GM21619 (cell line): ENCODE measurements around the gene SAMD13.
A peak's percentile ranks its signal among the peaks of the same experiment; 100 is the strongest.
"Not testable (repeated sequence)": the region's sequence is repeated elsewhere in the genome, so short reads cannot be mapped to it uniquely, and the experiment has no call there.

Source experiments
- ATAC-seq: cut with Tn5 transposase; IDR thresholded peaks from one replicate; pipeline ENCODE4 v1.9.1; 2021; ENCODE audit not compliant: unreplicated experiment

The SAMD13 gene

DNA sequence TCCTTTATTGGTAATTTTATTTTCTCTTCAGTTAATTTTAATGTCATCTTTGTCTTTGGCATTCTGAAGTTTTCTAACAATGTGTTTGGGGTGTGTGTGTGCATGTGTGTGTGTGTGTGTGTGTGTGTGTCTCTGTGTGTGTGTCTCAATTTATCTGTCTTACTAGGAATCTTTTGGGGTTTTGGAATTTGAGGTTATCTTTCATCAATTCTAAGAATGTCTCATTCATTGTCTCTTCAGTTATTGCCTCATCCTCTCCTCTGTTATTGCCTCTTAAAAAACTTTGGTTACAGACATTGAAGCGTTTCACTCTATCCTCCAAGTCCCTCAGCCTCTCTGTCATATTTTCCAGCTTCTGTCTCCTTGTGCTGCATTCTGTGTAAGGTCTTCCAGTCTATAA lies 18.1 kb upstream of the SAMD13 start:
- no peak for ATAC-seq

DNA sequence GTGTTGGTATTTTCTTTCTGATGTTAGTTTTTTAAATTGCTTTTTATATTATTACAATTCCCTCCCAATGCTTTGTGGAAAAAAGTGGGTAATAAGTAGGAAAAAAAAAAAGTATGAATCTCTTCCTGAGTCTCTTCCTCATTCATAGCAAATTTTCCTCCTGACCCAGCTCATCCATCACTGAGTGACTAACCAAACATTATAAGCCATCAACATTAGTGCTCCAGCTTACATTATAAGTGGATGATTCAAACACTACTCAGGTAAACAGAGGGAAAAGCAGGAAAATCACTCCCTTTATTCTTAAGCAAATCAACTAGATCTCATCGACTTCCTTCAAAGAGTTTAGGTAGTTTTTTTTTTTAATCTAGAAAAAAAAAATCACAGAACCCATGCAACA lies 15.4 kb upstream of the SAMD13 start:
- no peak for ATAC-seq

DNA sequence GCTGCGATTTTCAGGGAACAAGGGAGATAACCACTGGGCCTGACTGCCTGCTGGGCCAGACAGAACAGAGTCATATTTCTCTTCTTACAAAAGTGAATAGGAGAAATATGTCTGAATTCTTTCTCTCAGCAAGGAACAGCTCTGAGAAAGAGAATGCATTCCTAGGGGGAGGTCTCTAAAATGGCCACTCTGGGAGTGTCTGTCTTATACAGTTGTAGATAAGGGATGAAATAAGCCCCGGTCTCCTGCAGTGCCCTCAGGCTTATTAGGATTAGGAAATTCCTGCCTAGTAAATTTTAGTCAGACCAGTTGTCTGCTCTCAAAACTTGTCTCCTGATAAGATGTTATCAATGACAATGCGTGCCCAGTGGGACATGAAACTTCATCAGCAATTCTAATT lies 14.1 kb upstream of the SAMD13 start:
- ATAC-seq: not testable (repeated sequence)

DNA sequence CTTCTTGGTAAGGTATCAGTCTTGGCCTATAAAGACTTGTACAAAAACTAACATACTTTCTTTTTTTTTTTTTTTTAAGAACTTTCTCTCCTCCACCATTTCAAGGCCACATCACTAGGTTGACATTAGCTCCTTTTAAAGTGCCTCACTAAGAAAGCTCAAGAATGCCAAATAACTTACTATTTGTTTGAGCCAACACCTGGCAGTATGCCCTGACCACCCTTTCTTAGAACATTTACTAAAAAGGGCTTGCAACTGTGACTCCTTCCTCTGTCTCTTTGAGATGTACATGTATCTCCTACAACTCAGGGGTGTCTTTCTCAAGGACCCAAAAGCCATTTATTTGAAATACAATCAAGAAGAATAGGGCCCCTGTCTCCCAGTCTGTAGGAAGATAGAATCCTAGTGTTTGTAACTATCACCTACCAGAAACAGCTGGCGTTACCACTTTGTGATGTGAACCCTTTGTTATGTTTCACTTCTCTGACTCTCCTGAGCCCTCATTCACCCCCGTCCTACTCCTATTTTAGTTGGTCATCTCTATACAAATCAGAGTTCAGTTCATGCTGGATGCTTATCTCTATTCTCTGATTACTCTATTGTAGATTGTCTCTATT lies 12.2 kb upstream of the SAMD13 start:
- ATAC-seq: no peak

DNA sequence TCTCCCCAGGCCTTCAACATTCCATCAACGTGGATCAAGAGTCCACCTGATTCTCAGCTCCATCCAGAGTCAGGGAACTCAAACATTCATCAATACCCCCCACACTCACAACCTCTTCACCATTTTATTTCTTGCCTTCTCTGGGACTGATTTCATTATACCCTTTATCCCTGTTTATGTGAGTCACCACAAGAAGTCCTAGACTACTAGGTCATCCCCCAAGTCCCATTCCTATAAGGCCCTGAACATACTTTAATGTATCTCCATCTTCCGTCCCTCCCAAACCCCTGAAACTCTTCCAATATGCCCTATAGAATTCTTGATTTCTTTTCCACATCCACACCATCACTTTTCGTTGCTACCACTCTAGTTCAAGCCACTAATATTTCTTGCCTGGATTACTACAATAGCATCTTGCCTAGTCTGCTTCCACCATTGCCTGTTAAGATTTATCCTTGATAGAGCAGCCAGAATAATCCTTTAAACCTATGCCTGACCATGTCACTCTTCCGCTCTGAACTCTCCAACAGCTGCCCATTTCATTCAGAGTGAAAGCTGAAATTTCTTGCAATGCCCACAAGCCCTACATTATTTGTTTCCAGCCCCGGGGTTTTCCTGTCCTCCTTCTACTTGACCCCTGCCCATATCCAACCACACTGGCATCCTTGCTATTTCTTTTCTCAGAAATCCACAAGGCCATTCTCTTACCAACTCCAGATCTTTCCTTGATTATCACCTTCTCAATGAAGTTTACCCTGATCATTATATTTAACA lies 9.4 kb upstream of the SAMD13 start:
- ATAC-seq: no peak

DNA sequence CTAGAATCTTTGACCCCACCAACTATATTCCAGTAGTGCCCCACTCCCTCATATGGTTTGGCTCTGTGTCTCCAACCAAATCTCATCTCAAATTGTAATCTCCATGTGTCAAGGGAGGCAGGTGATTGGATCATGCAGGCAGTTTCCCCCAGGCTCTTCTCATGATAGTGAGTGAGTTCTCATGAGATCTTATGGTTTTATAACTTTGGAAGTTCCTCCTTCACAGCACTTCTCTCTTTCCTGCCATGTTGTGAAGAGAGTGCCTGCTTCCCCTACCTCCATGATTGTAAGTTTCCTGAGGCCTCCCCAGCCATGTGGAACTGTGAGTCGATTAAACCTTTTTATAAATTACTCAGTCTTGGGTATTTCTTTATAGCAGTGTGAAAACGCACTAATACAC lies 7.7 kb upstream of the SAMD13 start:
- ATAC-seq: no peak

DNA sequence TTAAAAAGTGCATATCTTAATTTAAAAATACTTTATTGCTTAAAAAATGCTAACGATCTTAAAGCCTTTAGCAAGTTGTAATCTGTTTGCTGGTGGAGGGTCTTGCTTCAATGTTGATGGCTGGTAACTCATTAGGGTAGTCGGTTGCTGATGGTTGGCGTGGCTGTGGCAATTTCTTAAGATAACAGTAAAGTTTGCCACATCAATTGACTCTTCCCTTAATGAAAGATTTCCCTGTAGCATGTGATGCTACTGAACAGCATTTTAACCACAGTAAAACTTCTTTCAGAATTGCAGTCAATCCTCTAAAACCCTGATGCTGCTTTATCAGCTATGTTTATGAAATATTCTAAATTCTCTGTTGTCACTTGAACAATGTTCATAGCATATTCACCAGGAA lies 6.8 kb upstream of the SAMD13 start:
- ATAC-seq: no peak

DNA sequence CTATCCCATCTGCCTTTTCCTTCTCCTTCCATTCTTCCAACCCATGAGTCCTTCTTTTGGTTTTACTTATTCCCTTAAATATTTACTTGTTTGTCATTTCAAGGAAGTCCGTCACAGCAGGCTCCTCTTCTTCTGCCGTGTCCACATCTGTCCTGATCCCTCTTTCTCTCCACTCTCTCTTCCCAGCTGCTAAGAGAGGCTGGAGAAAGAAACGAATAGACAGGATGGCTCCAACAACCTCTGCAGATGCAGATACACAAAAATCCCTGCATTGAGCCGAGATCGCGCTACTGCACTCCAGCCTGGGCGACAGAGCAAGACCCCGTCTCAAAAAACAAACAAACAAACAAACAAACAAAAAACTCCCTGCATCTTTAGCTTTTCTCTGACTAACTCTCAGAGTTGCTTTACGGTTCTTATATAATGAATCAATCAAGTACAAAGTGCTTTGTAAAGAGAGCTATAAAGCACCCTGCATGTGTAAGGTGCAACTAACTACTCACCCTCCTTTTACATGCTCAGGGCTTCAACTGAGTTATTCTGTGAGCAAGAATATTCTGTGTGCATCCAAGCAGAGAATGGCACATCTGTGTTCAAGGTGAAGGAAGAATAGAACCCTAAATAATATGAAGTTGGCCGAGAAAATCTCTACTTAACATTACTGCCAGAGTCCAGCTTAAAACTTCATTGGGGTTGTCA lies 3.8 kb upstream of the SAMD13 start:
- peak; percentile 3 for ATAC-seq

DNA sequence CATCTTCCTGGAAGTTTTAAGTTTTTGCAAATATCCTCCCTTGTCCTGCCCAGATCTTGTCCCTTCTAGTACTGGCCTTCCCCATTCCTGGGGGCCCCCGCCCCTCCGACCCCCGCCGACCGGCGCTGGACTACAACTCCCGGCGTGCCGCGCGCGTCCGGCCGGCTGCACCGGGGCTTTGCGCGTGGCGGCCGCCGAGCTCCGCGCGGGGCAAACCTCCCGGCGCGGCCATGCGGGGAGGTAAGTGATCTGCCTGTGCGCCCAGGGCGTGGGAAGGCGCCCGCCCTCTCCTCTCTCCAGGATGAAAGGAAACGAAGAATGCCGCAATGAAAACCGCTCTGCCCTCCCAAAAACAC lies 3.2 kb upstream of the SAMD13 start:
- peak; percentile 70 for ATAC-seq

DNA sequence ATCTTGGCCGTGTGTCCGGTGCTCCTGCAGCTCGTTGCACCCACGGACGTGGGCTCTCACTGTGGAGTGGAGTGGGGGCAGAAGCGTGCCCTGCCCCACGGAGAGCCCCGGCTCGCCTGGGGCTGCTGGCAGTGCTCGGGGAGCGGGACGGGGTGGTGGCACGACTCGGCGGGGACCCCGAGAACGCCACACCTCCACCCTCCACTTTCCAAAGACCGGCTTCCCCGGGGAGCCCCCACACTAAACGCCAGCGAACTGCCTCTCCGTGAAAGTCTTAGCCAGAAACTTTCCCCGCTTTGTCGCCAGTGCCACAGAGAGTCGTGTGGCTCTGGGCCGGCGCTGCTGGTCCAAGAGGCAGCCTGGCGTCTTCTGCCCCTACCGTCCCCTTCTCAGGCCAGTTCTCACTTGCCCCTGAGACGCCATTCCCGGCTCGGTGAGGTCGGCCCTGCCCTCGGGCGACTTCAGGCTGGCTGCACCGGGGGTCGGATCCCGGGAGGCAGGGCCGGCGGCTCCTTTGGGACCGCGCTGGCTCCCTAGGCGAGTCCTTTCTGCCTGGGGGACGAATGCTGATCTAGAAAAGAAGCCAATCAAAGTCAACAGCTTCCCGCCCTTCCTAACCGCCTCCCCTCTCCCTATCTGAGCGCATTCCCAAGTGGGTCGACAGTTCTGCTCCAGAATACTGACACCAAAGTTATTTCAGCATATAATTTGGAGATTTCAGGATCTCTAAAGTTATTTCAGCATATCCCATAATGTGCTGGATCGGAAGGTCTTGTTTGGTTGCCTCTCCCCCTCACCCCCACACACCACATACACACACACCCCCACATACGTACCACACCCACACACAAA lies 2.6 kb upstream of the SAMD13 start:
- peak; percentile 40 for ATAC-seq

DNA sequence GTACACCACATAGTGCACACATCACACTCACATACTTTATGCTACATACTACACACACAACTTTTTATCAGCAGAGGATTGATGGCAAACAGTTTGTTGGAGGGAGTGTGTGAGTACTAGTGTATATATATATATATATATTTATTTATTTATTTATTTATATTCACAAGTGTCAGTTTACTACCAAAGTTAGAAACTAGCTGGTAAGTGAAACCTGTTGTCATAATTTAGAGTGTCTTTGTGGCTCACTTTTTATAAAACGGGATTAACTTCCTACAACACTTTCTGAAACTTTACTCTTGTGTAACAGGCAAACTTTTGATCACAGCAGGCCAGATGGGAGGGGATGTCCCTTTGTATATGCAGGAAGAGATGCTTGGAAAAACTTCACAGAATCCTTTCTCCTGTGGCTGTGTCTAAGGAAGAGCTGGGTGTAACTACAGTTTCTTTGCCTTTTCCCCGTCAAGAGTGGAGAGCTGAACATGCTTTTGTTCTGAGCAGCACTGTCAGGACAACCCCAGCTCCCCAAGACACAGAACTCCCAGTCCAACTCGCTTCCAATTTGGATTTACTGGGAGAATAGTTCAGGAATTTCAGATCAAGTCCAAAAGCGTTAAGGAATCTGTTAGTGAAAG lies 1.9 kb upstream of the SAMD13 start:
- ATAC-seq: no peak

DNA sequence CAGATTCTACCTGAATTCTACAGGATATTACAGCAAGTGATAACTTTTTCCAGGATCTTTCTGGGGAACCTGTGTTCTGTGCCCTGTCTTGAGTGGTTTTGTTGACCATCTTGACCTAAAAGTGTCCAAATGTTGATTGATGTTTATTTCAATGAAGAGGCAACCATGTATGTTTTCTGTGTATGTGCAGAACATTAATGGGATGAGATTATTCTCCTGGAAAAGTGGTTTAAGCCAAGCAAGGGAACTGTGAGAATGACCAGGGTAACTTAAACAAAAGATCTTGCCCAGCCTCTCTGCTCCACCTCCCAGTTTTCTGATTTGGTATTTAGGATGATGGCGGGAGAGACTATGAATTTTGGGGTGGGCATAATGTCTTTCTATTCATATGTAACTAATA lies 1.0 kb upstream of the SAMD13 start:
- ATAC-seq: no peak

DNA sequence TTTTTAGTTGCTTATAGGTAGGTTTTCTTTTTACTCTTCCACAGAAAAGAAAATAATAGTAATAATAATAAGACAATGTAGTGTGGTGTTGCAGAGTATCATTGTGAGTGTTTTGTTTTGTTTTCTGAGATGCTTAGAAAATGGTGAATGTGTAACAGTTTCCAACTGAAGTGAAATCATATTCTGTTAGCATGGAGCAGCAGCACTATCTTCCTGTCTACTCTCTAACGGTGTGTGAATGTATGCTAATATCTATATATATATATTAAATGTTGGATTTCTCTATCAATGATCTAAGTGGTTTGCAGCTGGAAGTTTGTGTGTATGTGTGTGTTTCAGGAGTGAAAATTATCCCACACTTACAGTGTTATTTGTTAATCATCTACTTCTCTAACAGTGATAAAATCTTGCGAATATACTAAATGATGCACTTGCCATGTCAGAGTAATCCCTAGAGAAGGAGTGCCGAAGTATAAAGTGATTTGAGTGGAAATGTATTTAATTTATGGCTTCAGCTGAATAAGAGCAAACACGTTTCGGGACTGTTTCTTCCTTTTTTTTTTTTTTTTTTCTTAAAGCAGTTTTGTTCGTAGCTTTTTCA lies 377 bp downstream of the SAMD13 start:
- ATAC-seq: no peak

DNA sequence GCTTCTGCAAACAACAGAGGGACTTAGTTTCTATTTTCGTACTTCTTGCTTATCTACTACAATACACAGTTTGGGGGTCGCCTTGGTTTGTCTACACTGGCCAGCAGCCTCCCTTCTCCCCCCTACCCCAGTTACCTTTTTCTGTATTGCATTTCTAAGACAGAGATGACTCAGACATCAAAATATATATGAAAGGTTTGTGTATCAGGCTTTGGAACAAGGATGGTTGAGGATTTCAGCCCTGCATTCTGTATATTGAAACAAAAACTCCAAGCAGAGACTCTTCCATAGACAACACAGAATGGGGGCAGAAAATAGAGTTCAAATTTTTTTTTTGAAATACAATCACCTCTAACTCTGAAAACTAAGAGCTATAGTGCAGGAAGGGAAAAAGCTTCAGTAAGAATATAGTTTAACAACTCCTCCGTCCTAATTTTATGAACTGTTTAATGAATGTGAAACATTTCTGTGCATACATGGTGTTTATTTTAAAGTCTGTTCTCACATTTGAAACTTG lies 1.9 kb downstream of the SAMD13 start:
- no peak for ATAC-seq

DNA sequence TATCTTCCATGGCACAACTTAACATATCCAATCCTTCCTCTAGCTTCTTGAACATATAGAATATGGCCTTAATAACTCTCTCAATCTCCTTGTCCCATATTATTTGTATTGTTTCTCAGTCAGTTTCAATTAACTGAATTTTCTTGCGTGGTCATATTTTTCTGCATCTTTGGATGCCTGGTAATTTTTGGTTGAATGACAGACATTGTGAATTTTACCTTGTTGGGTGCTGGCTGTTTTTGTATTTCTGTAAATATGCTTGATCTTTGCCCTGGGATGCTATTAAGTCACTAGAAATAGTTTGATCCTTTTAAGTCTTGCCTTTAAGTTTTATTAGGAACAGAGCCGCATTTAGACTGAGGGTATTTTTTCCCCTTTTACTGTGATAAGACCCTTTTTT lies 5.9 kb downstream of the SAMD13 start:
- ATAC-seq: no peak

DNA sequence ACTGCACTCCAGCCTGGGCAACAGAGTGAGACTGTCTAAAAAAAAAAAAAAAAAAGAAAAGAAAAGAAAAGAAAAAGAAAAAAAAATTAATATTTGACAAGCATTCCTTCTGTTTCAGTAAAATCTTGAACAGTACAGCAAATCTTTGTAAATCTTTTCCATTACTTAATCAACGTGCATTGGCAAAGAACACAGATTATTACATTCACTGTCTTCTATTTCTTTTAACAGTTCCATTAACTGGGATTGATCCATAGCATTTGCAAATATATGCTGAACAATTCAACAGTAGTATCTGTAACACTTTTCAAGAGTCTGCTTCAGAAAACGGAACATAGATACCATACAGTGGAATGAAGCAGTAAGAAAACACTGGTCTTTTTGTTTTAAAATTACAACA lies 9.8 kb downstream of the SAMD13 start:
- ATAC-seq: no peak

DNA sequence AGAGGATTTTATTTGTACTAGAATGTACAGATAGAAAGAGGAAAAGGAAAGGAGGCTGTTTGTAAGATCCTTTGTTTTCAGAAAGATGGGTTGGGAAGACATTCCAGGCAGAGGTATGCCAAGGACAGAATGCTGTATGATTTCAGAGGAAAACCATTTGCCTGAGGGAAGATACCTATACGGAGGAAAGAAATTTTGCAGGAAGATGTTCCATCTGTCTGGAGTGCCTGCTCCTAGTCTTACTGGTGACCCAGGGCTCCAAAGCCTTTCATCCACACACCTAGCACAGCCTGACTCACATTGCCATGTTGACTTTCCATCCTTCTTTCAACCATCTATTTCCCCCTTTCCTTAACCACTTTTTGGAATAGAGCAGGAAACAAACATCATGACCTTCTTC lies 18.2 kb downstream of the SAMD13 start:
- no peak for ATAC-seq

DNA sequence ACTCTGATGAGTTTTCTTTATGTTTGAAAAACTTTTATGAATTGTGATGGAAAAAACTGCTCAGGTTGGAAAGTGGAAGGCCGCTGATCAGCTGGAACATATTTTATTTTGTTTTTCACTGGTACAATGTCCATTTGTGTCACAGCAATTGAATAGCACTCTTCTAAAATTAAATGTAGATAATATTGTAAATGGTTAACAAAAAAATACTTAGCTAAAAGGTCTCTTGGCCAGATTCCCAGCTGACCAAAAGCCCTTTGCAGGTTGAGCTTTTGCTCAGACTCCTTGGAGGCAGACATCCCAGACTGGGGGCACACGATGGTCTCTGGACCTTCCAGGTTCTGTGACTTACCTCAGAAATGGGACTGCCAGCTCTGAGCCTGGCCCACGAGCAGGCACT lies 26.3 kb downstream of the SAMD13 start:
- ATAC-seq: no peak

DNA sequence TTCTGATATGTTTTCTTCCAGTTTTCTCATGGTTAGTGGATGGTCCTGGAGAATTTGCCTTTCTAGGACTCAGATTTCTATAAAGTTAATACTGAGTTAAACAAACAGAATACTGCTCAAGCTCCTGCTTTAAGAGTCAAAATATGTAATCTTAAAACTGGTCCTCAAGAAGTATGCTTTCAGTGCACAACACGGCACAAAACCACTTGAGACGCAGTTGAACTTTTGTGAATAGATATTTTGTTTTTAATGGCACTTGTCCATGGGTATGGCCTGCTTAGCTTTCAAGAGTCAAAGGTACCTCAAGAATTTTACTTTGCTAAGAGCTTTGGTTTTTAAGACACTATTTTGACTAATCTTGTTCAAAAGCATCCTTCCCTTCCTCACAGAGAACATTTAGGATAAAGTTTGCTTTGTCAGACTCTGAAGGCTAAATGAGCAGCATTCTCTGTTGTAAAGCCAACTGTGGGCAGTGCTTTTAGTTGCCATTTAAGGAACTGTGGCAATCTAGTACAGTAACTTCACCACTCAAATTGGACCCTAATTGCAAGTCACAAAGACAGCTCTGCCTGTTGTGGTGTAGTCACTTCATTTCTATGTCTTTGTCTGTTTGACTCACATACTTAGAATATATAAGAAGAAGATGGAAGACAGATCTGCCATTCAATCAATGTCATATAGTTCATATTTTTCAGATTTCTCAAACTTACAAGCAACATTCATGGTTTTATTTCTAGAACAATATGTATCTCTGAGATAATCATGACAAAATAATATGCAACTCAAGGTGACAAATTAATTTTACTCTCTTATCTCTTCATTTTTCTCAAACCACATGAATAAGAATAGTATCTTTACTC lies 28.8 kb downstream of the SAMD13 start:
- ATAC-seq: no peak
